Fibroblast of the aortic adventitia (primary cell): ENCODE measurements around the gene RTTN. TPM values are rescaled to one million over a fixed set of nuclear protein-coding genes. Genes with fewer than 3 reads are reported as not detected.

ENCODE experiments used
- DNase-seq: peaks from one replicate; pipeline ENCODE4 v3.0.0-alpha.2; 2010; ENCODE audit warnings: low read depth
- H3K4me3 ChIP-seq: 2 replicates; pipeline ENCODE4 v1.5.1; 2011; ENCODE audit warnings: low read depth, mild to moderate bottlenecking, control low read depth, low read length, moderate library complexity
- CTCF ChIP-seq: IDR thresholded peaks from 2 replicates; pipeline ENCODE4 v1.5.1; 2011; ENCODE audit warnings: mild to moderate bottlenecking, low read length, control low read depth, inconsistent platforms; ENCODE audit not compliant: insufficient read depth
- total RNA-seq: library from RNA; depleted of rRNA; stranded (reverse); fragments of >200 nt; gene quantifications from 2 replicates; pipeline ENCODE4 v1.2.3, GENCODE V29; 2012; ENCODE audit warnings: low replicate concordance

The RTTN gene
- total RNA-seq, 1 donor = 38.6 TPM

DNA sequence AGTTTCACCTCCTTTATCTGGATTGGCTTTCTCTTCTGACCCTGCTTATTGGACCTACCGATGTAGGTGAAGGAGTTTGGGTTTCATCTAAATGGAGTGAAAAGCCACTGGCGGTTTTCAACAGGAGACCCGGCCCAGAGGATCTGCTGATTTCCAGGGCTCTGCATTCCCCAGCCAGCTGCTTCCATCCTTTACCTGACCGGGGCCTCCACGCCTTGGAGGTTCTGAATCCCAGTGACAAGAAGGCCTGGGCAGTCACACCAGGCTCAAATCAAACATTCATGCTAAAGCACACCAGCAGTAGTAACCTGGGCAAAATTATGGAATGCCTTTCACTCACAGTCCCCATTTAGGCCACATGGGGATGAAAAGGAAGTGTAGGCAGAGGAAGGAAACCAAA lies 30.0 kb upstream of the RTTN start:
- no peak for TF ChIP-seq CTCF
- DNase-seq = no peak
- no peak overlapping the region for H3K4me3 ChIP-seq

GRCh38 chr18:70234667-70235459 lies 29.4 kb upstream of the RTTN start:
- no peak overlapping the region for H3K4me3 ChIP-seq
- TF ChIP-seq CTCF = no peak
- DNase-seq = no peak

DNA sequence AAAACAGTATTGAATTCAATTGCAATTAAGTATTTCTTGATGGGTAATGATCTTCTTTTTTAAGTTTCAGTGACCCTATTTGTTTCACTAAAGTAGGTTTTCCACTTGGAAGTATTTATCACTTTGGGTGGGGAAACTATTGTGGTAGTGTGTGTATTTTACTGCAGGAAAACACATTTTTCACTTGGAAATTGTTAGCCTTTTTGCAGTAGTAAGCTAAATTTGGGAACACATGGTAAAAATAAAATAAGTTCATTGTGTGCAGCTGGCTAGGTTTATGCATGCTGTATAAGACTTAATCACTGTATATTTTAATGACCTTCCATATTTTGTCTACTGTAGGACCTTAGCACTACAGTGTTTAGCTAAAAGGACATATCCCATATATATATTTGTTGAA lies 28.5 kb upstream of the RTTN start:
- TF ChIP-seq CTCF = no peak
- H3K4me3 ChIP-seq = no peak overlapping the region
- no peak for DNase-seq

DNA sequence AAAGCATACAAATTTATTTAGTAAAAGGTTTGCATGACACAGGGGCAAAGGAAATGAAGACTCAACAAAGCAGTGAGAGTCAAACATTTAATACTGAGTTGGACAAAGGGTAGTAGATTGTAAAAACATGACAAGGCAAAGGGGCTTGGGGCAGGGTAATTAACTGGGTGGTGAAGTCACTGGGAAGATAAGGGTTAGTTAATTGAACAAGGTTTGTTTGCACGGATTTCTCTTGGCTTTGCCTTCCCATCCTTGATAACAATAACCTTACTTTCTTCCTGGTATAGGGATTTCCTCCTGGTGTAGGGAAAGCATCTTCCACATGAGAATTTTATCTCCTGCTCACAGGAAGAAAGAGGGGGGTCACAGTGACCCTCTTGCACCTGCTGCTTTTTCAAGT lies 26.8 kb upstream of the RTTN start:
- DNase-seq = no peak
- no peak overlapping the region for H3K4me3 ChIP-seq
- no peak for TF ChIP-seq CTCF

DNA sequence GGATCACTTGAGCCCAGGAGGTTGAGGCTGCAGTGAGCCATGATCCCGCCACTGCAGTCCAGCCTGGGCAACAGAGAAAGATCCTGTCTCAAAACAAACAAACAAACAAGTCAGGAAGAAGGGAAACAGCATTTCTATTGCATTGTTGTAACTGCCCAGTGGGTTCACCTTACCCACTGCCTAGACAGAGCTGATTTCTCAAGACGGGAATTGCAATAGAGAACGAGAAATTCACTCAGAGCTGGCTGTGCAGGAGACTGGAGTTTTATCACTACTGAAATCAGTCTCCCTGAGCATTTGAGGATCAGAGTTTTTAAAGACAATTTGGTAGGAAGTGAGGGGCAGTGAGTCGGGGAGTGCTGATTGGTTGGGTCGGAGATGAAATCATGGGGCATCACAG lies 24.2 kb upstream of the RTTN start:
- no peak for DNase-seq
- TF ChIP-seq CTCF = no peak
- H3K4me3 ChIP-seq = no peak overlapping the region

- no peak for TF ChIP-seq CTCF
- no peak for DNase-seq
- H3K4me3 ChIP-seq = no peak overlapping the region
Observed at GRCh38 chr18:70228536-70228935, 23.0 kb upstream of the RTTN start.

DNA sequence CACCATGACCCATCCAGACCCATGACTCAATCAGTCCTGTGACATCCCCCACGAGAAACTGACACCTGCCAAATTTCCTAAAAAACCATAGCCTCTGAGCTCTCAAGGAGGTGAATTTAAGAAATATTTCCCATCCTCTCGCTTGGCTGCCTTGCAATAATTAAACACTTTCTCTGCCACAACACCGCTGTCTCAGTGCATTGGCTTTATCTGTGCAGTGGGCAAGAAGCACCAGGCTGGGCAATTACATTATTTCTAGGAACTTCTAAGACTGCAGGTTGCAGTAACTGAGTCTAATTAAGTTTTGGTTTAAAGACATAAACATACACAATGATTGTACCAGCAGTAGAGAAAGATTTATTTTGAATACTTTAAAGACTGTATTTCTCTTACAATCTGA lies 22.0 kb upstream of the RTTN start:
- no peak for TF ChIP-seq CTCF
- no peak for DNase-seq
- H3K4me3 ChIP-seq = no peak overlapping the region
